Right forelimb (tissue), 1 donor: ENCODE data around the gene SEMA4C.
A peak's percentile ranks its signal among the peaks of the same experiment; 100 is the strongest.
"Not testable (repeated sequence)": the region's sequence is repeated elsewhere in the genome, so short reads cannot be mapped to it uniquely, and the experiment has no call there.

ENCODE experiments used
- DNase-seq: peaks from one replicate; pipeline ENCODE4 v3.0.0-alpha.2; 2018

SEMA4C gene

DNA sequence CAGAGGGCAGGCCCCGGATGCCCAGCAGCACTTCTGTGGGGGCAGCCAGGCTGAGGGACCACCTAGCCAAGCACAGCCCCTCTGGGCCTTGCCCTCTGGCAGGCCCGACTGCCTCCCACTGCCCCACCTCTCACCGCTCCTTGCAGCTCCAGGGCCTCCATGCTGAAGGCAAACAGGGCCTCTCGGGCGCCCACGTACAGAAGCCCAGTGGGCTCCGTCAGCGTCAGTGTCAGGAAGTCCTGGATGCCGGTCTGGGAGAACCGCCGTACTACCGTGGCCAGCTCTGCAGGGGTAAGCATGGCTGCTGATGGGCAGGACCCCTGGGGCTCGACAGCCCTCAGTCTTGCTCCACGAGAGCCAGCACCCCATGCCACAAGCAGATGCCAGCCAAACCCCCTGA is 3.7 kb downstream of the SEMA4C start:
- no peak for DNase-seq

DNA sequence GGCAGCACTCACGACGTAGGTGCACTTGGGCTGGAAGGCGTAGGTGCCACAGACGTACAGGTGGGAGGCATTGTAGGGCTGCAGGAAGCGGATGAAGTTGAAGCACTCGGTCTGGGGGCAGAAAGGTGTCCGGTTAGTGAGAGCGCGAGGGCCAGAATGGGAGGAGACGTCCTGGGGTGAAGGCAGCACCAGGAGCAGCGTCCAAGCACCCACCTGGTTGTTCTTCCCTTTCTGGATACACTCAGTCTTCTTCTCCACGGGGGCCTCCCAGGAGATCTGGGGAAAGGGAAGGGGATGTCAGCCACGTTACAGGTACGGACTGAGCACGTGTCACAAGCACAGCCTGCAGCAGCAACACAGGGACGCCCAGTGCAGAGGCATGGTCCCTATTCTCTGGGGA is 4.2 kb downstream of the SEMA4C start:
- no peak for DNase-seq

DNA sequence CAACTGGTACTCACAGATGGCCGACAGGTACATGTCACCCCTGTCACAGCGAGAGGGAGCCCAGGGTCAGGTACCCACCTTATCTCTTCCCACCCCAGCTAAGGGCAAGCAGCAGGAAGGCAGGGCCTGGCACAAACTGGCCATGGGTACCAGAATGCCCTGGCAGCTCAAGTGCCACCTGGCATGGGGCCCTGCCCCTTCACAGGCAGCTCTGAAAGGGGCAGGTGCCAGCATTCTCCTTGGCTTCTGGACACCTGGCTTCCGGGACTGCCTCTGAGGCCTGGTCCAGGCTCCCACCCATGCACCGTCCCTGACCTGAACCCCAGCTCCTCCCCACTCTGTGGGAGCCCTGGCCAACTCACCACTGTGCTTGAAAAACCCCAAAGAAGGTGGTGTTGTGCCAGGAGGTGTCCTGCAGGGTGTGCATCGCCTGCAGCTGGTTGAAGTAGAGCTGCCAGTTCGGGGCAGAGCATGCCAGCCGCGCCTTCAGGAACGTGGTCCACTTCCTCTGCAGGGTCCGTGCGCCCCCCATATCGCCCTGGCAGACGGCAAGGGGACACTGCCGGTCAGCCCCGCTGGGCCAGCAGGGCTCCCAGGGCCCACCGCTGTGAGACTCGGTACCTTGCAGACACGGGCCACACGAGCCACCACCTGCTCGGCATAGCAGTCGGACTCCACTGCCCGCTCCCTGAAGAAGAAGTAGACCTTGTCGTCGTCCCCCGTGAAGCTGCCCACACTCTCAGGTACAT is 5.4 kb downstream of the SEMA4C start:
- DNase-seq, result no peak

DNA sequence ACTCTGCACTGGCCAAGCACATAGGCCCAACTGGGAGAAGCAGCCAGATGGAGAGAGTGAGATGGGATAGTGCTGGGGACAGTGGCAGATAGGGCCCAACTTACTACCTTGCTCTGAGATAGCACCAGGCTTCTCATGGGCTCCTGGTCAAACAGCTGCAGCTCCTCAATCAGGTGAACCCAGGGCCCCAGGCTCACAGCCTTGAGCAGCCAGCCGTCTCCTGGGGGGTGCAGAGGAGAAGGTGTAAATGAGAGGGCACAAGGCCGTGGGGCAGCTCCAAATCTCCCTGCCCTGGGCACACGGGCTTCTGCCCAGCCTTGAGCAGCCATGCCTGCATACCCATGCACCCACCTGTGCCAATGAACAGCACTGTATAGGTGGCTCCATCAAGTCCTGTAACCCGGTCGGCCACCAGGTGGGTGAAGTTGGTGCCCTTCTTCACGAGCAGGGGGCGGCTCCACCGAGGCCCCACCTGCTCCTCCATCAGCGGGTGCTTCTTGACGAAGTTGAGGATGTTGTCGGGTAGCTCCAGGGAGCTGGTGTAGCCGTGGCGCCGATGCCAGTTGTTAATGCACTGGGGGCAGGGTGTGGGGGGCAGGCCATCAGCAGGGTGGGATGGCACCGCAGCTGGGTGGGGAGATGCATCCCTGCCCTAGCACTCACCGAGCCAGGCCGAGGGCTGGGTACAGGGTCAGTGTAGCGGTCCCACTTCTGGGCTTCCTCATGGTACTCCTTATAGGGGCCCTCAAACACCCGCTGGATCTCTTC is 6.1 kb downstream of the SEMA4C start:
- no peak for DNase-seq

DNA sequence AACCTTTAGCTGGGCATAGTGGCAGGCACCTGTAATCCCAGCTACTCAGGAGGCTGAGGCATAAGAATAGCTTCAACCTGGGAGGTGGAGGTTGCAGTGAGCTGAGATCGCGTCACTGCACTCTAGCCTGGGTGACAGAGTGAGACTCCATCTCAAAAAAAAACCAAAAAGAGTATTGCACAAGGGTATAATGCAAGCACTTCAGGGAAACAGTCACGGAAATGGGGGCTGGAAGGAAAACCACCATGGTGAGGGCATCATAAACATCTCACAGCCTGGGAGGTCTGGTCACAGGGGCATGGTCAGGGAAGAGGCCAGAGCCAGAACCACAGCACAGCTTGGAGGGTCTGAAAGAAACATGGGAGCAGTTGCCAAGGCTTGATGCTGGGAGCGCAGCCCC is 6.8 kb downstream of the SEMA4C start:
- DNase-seq, result not testable (repeated sequence)

DNA sequence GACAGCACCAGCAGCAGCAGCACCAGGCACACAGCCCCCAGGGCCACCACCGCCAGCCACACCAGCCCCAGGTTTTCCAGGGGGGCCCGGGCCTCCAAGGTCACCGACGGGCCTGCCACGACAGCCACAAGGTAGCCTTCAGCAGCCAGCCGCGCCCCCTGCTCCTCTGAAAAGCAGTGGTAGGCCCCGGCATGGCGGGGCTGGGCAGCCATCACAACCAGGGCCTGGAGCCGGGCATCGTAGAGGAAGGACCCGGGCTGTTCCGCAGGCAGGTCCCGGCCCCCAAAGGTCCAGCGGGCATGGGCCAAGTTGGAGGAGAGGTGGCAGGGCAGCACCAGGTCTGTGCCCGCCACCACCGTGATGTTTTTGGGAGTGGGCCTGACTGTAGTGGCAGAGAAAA is 8.8 kb downstream of the SEMA4C start:
- no peak for DNase-seq

DNA sequence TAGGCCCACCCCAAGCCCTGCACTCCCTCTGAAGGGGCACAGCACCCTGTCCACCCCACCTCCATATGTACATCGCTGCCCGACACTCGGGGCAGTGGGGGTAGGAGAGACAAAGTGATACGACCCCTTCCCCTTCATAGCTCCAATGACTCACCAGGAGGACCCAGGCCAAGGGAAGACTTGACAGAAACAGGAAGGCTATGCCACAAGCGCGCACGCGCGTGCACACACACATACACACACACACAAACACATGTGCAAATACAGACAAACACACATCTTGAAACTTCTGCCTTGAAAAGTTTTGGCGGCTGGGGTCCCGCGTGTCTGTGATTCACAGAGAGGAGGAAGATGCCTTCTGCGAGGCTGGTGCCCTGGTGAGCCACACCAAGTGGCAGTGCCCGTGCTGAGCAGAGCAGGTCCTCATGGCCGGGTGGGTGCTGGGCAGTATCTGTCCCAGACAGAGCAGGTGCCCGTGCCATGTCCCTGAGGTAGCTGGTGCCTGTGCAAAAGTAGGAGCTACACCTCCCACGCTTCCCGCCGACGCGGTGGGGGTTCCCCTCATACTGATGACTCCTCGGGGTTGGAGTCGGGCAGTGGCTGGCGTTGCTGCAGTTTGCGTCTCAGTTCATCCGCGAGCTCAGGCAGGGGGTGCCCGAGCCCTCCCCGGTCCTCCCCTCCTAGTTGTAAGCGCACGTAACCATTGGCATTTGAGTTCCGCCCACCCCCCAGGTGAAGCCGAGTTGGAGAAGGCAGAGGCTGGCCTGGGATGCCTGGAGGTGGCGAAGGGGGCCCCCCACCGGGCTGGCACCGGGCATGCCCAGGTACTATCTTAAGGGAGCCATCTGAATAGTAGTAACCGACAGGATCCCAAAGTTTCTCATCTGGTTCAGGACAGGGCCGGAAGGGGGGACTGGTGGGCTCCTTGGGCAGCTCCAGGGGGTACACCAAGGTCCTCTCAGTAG is 9.5 kb downstream of the SEMA4C start:
- DNase-seq, result peak; percentile 50

DNA sequence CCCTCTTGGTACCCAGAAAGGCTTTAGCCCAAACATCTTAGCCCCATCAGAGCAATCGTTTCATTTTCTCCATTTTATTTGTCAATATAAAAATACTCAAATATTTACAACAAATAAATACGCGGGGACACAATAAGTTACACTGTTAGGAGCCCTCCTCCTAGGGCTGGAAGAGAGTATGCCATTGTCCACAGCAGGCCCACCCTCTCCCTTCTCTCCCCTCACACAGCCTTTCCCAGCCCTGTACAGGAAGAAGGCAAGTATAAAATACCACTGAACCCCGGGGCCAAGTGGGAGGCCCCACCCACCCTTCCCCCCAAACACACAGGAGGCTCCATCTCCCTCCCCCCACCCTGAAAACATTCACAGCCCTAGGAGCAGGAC is 10.2 kb downstream of the SEMA4C start:
- DNase-seq, result peak; percentile 44

DNA sequence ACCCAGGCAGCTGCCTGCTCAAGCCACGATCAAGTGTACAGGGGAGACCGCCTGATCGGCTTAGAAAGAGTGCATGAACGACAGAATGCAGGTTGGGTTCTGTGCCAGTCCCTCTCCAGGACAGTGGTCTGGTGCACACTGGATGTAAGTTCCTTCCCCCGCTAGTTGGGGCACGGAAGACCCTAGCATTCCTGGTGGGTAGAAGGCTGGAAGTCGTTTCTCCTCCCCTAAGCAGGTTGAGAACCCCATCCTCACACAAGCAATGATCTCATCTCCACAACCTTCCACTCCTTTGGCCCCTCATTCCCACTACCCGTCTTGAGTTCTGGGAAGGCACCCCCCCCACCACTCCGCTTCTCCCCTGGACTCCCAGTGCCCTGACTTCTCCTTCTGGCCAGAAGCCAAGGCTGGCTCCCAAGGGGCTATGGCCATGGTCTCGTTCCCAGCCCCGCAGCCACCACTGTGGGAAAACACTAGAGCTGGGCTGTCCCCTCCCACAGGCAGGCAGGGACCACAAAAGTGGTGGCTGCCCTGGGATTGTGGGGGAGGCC is 10.7 kb downstream of the SEMA4C start:
- DNase-seq, result peak; percentile 66

DNA sequence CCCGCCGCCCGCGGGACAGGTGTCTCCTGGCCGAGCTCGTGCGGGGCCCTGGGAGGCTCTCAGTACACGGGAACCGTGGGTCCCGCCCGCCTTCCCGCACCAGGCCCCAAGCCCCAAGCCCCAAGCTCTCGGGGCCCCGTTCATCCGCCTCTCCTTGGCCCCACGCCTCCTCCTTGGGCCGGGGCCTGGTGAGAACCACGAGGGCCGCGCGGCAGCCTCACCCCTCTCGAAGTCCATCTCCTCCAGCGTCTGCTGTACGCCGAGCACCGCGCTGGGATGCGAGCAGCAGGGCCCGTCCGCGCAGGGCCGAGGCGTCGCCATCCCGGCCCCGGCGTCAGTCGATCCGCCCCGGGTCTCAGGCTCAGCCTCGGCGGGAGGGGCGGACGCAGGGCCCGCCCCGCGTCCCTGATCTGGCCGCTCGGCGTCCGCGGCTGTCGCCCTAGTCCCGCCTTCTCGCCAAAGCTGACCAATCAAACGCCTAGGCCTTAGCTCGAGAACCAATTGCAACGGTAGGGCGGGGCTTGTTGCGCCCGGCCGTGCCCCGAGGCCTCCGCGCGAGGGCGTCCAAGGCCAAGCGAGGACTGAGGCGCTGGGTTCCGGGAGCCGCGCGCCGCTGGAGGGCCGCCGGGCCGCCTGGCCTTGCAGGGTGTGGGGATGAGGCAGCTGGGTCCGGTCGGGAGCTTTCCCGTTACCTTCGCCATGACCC is 12.1 kb downstream of the SEMA4C start, which contains the start of gene ANKRD39:
Gene ANKRD39, minus strand, starts transcription at position 350 of the 706 bp plus-strand sequence. Its CDS starts 29 bp downstream, at position 321.
- peak; percentile 98 for DNase-seq

DNA sequence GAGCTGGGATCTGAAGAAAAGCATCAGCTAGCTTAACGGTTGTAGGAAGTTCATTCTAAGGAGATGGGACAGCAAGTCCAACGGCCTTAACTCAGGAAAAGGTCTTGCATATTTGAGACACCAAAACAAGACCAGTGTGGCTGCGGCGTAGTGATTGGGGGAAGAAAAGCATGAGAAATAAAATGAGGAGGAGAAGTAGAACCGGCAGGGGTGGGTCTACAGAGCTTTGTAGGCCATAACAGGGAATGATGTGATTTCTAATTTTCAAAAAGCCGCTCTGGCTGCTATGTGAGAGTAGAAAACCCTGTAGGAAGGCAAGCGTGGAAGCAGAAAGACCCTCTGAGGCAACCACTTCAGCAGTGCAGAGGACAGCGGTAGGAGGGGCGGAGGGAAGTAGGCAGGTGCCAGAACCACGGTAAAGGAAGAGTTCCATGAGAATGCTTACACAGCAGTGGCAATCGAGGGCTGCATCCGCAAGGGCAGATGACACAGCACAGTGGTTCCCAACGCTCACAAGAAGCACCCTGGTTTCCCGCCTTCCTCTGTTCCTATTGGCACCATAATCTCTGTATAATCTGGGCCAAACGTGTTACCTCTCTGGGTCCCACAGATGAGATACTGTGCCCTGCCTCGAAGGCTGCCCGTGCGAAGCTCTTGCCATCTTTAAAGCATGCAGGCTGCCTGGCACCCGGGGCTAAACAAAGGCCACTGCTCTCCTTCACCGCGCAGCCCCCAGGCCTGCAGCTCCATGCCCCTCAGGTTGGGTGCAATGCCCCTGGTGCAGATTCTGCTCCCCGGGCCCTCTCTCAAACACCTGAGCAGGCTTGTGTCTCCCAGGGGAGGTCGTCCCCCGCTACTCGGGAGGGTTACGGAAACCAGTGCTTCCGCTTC is 12.9 kb downstream of the SEMA4C start:
- peak; percentile 45 for DNase-seq

DNA sequence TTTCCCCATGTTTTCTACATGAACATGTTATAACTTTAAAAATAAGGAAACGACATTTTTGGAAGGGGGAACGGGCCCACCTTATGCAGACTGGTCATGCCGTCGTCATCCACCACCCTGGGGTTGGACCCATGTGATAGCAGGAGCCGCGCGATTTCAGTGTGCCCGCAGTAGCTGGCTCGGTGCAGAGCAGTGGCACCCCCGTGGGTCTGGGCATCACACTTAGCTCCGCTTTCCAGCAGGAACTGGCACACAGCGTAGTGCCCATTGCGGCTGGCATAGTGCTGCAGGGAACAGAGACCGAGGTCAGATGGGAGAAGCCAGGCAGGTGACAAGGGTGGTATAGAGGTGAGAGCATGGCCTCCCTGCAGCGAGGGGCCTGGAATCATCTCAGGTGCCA is 16.6 kb downstream of the SEMA4C start:
- no peak for DNase-seq

DNA sequence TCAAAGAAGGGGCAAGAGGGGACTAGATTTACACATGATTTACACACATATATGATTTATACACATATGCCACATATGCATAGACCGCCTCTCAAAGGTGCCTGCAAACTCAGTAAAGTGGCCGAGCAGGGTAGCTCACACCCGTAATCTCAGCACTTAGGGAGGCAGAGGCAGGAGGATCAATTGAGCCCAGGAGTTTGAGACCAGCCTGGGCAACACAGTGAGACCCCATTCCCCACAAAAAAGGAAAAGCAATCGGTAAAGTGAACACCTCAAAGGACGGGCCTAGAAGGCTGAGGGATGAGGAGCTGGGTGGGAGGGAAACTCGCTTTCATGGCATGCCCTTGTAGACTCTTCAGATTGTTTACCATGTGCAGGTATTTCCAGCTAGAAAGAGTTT is 17.2 kb downstream of the SEMA4C start:
- DNase-seq, result no peak

DNA sequence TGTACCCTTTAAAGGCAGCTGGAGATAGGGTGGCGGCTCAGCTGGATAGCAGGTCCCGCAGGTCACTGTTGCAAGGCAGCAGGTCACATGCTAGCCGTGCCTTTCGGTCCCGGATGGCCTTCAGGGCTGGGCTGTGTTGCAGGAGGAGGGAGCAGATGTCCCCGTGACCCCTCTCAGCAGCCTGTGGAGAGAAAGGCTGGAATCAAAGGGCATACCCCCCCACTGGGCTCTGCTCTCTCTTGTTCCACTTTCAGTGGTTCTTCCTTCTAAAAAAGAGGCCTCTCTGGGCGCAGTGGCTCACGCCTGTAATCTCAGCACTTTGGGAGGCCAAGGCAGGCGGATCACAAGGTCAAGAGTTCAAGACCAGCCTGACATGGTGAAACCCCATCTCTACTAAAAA is 21.6 kb downstream of the SEMA4C start:
- no peak for DNase-seq

DNA sequence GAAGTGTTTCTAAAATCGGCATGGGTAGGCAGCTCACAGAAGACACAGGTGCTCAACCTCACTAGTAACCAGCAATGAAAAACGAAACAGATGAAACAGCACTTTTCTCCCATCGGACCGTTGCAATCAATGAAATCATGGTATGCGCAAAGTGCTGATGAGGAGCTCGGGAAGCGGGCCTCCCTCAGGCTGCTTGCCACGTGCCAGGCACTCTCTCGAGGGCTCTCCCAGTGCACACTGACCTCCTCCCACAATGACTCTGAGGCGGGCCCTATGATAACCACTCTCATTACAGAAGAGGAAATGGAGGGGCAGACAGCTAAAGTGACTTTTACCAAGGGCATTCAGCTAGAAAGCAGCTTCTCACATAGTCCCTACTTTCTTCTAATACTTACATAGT is 22.3 kb downstream of the SEMA4C start:
- DNase-seq, result no peak

DNA sequence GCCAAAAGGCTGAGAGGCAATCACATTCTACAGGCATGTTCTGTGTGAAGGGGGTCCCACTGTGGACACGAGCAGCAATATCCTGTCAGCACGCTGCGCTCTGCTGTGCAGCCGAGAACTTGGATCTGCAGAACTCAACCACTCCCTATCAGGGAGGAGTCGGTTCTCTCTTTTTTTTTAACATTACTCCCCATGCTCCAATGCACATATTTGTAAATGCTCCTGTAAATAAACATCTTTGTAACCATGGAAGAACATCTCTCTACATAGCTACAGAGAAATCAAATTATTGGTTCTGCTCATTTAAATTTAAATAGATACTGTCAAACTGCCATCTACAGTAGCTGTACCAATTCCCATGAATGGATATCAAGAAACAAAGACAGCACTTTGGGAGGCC is 23.1 kb downstream of the SEMA4C start:
- no peak for DNase-seq

DNA sequence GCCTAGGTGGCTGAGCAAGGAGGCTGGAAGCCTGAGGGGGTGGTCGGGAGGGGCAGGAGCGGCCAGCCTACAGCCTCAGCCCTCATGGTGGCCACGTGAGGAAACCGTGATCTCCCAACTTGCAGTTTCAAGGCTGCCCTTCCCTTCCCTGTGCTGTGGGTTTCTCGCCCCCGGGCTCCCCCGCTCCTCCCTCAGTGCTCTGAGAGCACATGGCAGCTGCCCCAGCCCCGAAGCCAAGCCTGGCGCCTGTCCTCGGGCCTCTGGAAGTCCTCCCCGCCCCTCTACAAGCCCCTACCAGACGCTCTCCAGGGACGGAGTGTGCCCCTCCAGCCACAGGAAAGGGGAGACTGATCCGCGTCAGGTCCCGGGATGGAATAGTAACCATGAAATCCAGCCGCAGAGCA is 25.5 kb downstream of the SEMA4C start:
- DNase-seq, result no peak

DNA sequence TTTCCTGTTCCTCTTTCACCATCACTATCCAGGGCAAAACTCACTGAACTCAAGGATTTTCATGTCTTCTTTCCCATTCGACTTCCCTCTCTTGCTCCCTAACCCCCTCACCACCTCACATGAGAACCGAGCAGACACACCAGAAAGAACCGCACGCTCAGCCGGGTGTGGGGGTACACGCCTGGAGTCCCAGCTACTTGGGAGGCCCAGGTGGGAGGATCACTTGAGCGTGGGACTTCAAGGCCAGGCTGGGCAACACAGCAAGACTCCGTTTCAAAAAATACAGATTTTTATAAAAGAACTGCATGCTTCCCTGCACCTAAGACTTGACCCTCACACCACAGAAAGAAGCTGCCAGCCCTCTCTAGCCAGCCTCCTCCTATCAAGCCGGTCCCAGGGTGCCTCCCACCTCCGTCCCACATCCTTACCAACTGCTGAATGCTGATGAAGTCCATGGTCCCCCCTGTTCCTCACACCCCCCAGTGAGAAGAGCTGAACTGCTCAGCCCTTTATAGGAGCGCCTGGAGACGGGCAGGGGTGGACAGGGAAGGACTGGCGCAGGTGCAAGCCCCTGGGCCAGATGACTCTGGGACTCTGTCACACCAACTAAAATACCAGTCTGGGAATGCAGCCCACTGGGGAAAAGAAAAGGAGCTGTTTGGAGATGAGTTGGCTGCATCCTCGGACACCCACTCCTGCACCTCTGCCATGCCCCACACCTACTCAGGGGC is 26.2 kb downstream of the SEMA4C start, which contains the start of gene ANKRD23:
Gene ANKRD23, minus strand, starts transcription at position 484 of the 731 bp plus-strand sequence. Its CDS starts 29 bp downstream, at position 455.
- no peak for DNase-seq

DNA sequence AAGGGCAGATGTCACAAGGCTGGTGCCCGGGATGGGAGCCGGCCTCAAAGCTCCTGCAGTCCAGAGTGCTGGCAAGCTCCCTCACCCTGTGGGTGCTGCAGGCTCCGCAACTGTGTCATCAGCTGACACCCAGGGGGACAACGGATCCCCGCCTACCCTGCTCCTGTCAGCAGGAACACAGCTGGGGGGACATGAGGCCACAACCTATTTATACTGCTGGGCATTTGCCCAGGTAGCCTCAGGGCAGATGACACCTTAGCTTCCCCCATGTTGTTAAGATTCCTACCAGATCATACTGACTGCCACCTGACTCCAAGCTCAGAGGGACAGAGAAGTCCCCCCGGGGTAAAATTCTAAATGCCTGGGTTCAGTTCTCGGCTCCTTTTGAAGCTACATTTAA is 27.3 kb downstream of the SEMA4C start:
- no peak for DNase-seq
